Neural cell (in vitro differentiated cells): ENCODE measurements around the gene MIAT. TPM values are rescaled to one million over a fixed set of nuclear protein-coding genes. Genes with fewer than 3 reads are reported as not detected.
A peak's percentile ranks its signal among the peaks of the same experiment; 100 is the strongest.

ENCODE experiments used
- H2AFZ ChIP-seq: fragments of 200-600, 300-800 bp; sonication (generic), shearing (Covaris generic); 2 replicates; pipeline ENCODE4 v1.6.0; 2014; ENCODE audit warnings: low read depth, mild to moderate bottlenecking, antibody characterized with exemption, low read length, moderate library complexity
- H3F3A ChIP-seq: fragments of 200-600 bp; shearing (Covaris generic); 2 replicates; pipeline ENCODE4 v1.6.1; 2016; ENCODE audit warnings: mild to moderate bottlenecking, moderate library complexity, mixed read lengths, antibody characterized with exemption, low read length; ENCODE audit not compliant: insufficient read depth, poor library complexity, severe bottlenecking
- H3K27ac ChIP-seq: fragments of 200-600, 300-800 bp; sonication (generic), shearing (Covaris generic); 2 replicates; pipeline ENCODE4 v1.5.1; 2014; ENCODE audit warnings: mild to moderate bottlenecking, low read length, moderate library complexity
- H3K27me3 ChIP-seq: fragments of 300-800, 200-600 bp; sonication (generic), shearing (Covaris generic); 2 replicates; pipeline ENCODE4 v1.6.0; 2014; ENCODE audit warnings: mild to moderate bottlenecking, low read depth, low read length, moderate library complexity; ENCODE audit not compliant: insufficient read depth
- H3K36me3 ChIP-seq: fragments of 300-800, 200-600 bp; sonication (generic), shearing (Covaris generic); 2 replicates; pipeline ENCODE4 v1.5.1; 2014; ENCODE audit warnings: mild to moderate bottlenecking, antibody characterized with exemption, low read length, moderate library complexity; ENCODE audit not compliant: insufficient read depth
- H3K4me2 ChIP-seq: fragments of 300-800, 200-600 bp; sonication (generic), shearing (Covaris generic); 2 replicates; pipeline ENCODE4 v1.6.0; 2014; ENCODE audit warnings: mild to moderate bottlenecking, low read length
- H3K4me3 ChIP-seq: fragments of 300-800, 200-600 bp; sonication (generic), shearing (Covaris generic); 2 replicates; pipeline ENCODE4 v1.5.1; 2014; ENCODE audit warnings: mild to moderate bottlenecking, low read length, moderate library complexity
- H3K79me2 ChIP-seq: fragments of 200-600 bp; shearing (Covaris generic); replicated peaks from 2 replicates; pipeline ENCODE4 v1.6.0; 2014; ENCODE audit warnings: mild to moderate bottlenecking, low read length, moderate library complexity; ENCODE audit not compliant: insufficient read depth
- H3K9ac ChIP-seq: fragments of 300-800, 200-600 bp; sonication (generic), shearing (Covaris generic); 2 replicates; pipeline ENCODE4 v1.6.1; 2016; ENCODE audit warnings: mild to moderate bottlenecking, low read length, mixed read lengths
- H3K9me2 ChIP-seq: fragments of 200-600 bp; shearing (Covaris generic); 2 replicates; pipeline ENCODE4 v1.6.1; 2016; ENCODE audit warnings: mild to moderate bottlenecking, low read length, mixed read lengths; ENCODE audit not compliant: insufficient read depth
- H3K9me3 ChIP-seq: fragments of 200-600, 300-800 bp; sonication (generic), shearing (Covaris generic); 2 replicates; pipeline ENCODE4 v1.6.1; 2016; ENCODE audit warnings: mild to moderate bottlenecking, mixed run types, low read length, moderate library complexity, mixed read lengths
- H4K20me1 ChIP-seq: fragments of 200-600 bp; shearing (Covaris generic); 2 replicates; pipeline ENCODE4 v1.6.1; 2016; ENCODE audit warnings: mild to moderate bottlenecking, mixed run types; ENCODE audit not compliant: insufficient read depth
- EP300 ChIP-seq: fragments of 450-650 bp; conservative IDR thresholded peaks from 2 replicates; pipeline ENCODE4 v1.6.1; 2014; ENCODE audit warnings: antibody characterized with exemption, mild to moderate bottlenecking, moderate library complexity; ENCODE audit not compliant: poor library complexity, severe bottlenecking
- EZH2 ChIP-seq: fragments of 200-600, 300-800 bp; shearing (Covaris generic), sonication (generic); IDR thresholded peaks from 2 replicates; pipeline ENCODE4 v1.6.1; 2014; ENCODE audit warnings: antibody characterized with exemption, low read length, borderline replicate concordance, mild to moderate bottlenecking; ENCODE audit not compliant: insufficient read depth, poor library complexity, severe bottlenecking
- MXI1 ChIP-seq: fragments of 450-650 bp; conservative IDR thresholded peaks from 2 replicates; pipeline ENCODE4 v1.6.1; 2014; ENCODE audit warnings: antibody characterized with exemption, mild to moderate bottlenecking; ENCODE audit not compliant: poor library complexity, severe bottlenecking
- POLR2AphosphoS5 ChIP-seq: IDR thresholded peaks from 2 replicates; pipeline ENCODE4 v1.6.1; 2012
- RAD21 ChIP-seq: fragments of 450-650 bp; conservative IDR thresholded peaks from 2 replicates; pipeline ENCODE4 v1.6.1; 2014; ENCODE audit warnings: antibody characterized with exemption, mild to moderate bottlenecking, moderate library complexity
- SMC3 ChIP-seq: fragments of 450-650 bp; conservative IDR thresholded peaks from 2 replicates; pipeline ENCODE4 v1.6.1; 2014; ENCODE audit warnings: antibody characterized with exemption, mild to moderate bottlenecking, moderate library complexity; ENCODE audit not compliant: poor library complexity
- TAF1 ChIP-seq: IDR thresholded peaks from 2 replicates; pipeline ENCODE4 v1.6.1; 2012; ENCODE audit warnings: low read depth
- polyA plus RNA-seq: library from polyadenylated mRNA; depleted of rRNA; stranded (reverse); fragments of >200 nt; gene quantifications from 2 replicates; pipeline ENCODE4 v1.2.3, GENCODE V29; 2014
- TF ChIP-seq, protein P1 (sequence below): IDR thresholded peaks from 2 replicates; pipeline ENCODE4 v1.6.1; 2012; ENCODE audit warnings: borderline replicate concordance
- TF ChIP-seq, protein P2 (sequence below): fragments of 450-650 bp; IDR thresholded peaks from 2 replicates; pipeline ENCODE4 v1.5.1; 2014; ENCODE audit warnings: antibody characterized with exemption, mild to moderate bottlenecking, moderate library complexity; ENCODE audit not compliant: poor library complexity, severe bottlenecking

Gene MIAT
- polyA plus RNA-seq, 1 donor from 2014 or later: 529 TPM

DNA sequence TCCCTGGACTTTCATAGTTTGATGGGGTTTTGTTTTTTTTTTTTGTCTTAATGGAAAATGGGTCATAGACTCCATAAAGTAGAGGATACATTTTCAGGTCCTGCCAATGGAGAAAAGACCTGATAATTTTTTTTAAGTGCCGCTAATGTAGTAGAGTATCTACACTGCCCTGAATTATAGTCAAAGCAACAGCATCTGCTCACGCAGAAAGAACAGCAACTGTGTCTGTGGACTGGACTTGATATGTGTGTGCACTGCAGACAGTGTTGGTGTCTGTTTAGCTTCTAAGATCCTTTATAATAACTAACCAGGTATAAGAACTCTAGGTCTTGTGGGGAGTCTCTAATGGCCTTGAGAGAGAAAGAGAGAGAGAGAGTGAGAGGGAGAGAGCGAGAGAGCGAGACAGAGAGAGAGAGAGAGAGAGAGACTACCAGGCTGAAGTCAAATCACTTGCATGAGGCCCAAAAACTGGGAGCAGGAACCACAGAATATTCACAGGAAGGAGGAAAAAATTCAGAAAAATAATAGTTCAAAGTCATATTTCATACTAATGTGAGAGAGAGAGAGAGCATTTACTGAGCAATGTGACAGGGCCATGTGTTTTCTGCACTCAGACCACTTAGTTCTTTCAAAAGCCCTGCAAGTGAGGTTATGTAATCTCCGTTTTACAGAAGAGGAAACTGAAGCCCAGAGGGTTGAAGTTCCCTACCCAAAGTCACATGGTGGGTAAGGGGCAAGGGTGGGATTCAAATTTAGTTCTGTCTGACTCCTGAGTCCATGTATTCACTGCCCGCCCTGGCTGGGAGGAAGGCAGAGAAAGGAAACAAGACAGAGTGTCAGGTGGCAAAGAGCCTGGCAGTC lies 8.6 kb upstream of the MIAT start:
- Histone ChIP-seq H4K20me1 (no peaks in the 10 kb centered on the region), H3K79me2 (no peaks in the 10 kb centered on the region), H3K27me3 (no peaks in the 10 kb centered on the region), H3K9me3 (no peaks in the 10 kb centered on the region), H3K4me2 (peak overlapping the region; percentile 41), H3F3A (no peaks in the 10 kb centered on the region), H3K36me3 (no peaks in the 10 kb centered on the region), H3K9ac (peak overlapping the region; percentile 86), H3K27ac (peak overlapping the region; percentile 89), H3K9me2 (no peaks in the 10 kb centered on the region), H2AFZ (peak overlapping the region; percentile 67), H3K4me3 (peak overlapping the region; percentile 53)
- TF ChIP-seq POLR2AphosphoS5: peak; percentile 12
- TF ChIP-seq EP300: no peak

DNA sequence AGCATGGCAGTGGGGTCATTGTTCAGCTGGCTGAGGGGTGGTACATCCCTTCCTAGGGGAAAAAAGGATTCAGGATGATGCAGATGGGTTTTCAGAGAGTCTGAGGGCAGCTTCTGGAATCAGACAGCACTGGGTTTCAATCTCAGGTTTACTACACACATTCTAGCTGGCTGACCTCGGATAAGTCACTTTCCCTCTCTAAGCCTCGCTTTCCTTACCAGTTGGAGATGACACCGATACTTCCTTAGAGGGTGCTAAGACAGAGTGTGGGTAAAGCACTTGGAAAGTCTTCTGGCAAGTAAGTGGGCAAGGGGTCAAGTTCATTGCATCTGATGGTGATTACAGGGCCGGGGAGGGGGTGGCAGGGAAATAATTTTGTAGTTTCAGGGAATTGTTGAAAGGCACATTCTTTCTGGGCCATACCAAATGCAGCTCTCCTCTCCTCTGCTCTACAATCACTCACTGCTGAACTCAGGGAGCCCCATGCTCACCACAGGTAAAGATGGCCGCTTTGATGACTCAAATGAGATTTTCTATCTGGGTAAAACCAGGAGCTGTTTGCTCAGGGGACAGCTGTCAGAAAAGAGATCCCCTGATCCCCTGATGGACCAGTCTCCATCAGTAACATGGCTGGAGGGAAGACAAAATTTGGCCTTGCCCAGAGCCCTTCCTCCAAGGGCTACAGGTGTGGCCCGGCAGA lies 6.5 kb upstream of the MIAT start:
- Histone ChIP-seq H3K9me3 (no peaks in the 10 kb centered on the region), H3K4me3 (no peak overlapping the region), H3K9me2 (no peaks in the 10 kb centered on the region), H3K9ac (no peak overlapping the region), H3F3A (no peaks in the 10 kb centered on the region), H3K4me2 (no peak overlapping the region), H4K20me1 (no peaks in the 10 kb centered on the region), H2AFZ (no peak overlapping the region), H3K79me2 (no peaks in the 10 kb centered on the region), H3K36me3 (no peaks in the 10 kb centered on the region), H3K27me3 (no peaks in the 10 kb centered on the region), H3K27ac (no peak overlapping the region)
- TF ChIP-seq POLR2AphosphoS5 (no peak), EP300 (no peak), RAD21 (no peak), EZH2 (no peak), SMC3 (no peak)
- TF ChIP-seq, protein P1, sequence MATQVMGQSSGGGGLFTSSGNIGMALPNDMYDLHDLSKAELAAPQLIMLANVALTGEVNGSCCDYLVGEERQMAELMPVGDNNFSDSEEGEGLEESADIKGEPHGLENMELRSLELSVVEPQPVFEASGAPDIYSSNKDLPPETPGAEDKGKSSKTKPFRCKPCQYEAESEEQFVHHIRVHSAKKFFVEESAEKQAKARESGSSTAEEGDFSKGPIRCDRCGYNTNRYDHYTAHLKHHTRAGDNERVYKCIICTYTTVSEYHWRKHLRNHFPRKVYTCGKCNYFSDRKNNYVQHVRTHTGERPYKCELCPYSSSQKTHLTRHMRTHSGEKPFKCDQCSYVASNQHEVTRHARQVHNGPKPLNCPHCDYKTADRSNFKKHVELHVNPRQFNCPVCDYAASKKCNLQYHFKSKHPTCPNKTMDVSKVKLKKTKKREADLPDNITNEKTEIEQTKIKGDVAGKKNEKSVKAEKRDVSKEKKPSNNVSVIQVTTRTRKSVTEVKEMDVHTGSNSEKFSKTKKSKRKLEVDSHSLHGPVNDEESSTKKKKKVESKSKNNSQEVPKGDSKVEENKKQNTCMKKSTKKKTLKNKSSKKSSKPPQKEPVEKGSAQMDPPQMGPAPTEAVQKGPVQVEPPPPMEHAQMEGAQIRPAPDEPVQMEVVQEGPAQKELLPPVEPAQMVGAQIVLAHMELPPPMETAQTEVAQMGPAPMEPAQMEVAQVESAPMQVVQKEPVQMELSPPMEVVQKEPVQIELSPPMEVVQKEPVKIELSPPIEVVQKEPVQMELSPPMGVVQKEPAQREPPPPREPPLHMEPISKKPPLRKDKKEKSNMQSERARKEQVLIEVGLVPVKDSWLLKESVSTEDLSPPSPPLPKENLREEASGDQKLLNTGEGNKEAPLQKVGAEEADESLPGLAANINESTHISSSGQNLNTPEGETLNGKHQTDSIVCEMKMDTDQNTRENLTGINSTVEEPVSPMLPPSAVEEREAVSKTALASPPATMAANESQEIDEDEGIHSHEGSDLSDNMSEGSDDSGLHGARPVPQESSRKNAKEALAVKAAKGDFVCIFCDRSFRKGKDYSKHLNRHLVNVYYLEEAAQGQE: no peak

DNA sequence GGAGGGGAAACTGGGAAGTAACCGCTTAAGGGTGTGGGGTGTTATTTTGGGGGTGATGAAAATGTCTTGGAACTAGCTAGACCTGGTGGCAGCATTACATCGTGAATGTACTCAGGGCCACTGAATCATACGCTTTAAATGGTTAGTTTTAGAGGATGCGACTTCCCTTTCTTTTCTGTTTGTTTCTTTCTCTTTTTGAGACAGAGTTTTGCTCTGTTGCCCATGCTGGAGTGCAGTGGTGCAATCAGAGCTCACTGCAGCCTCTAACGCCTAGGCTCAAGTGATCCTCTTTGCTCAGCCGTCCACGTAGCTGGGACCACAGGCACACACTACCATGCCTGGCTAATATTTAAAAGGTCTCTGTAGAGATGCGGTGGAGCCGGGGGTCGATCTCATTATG lies 5.6 kb upstream of the MIAT start:
- H4K20me1 ChIP-seq: no peaks in the 10 kb centered on the region
- H3K4me2 ChIP-seq: no peak overlapping the region
- no peaks in the 10 kb centered on the region for H3K27me3 ChIP-seq
- TF ChIP-seq EP300 (no peak), POLR2AphosphoS5 (no peak), MXI1 (no peak), SMC3 (no peak), TAF1 (no peak), RAD21 (no peak), EZH2 (no peak)
- TF ChIP-seq, protein P2, sequence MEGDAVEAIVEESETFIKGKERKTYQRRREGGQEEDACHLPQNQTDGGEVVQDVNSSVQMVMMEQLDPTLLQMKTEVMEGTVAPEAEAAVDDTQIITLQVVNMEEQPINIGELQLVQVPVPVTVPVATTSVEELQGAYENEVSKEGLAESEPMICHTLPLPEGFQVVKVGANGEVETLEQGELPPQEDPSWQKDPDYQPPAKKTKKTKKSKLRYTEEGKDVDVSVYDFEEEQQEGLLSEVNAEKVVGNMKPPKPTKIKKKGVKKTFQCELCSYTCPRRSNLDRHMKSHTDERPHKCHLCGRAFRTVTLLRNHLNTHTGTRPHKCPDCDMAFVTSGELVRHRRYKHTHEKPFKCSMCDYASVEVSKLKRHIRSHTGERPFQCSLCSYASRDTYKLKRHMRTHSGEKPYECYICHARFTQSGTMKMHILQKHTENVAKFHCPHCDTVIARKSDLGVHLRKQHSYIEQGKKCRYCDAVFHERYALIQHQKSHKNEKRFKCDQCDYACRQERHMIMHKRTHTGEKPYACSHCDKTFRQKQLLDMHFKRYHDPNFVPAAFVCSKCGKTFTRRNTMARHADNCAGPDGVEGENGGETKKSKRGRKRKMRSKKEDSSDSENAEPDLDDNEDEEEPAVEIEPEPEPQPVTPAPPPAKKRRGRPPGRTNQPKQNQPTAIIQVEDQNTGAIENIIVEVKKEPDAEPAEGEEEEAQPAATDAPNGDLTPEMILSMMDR: no peak
- TF ChIP-seq, protein P1: no peak
- H3K4me3 ChIP-seq: no peak overlapping the region
- H3K9ac ChIP-seq: no peak overlapping the region
- H3K9me2 ChIP-seq: no peaks in the 10 kb centered on the region
- no peak overlapping the region for H3K27ac ChIP-seq
- H3K79me2 ChIP-seq: peaks cover 4% of the 10 kb centered on the region
- no peaks in the 10 kb centered on the region for H3K36me3 ChIP-seq
- no peak overlapping the region for H2AFZ ChIP-seq
- H3K9me3 ChIP-seq: no peaks in the 10 kb centered on the region
- no peaks in the 10 kb centered on the region for H3F3A ChIP-seq
